Ovary (tissue), 9 donors: Measurements from ENCODE around the gene ABTB2. TPM values are rescaled to one million over a fixed set of nuclear protein-coding genes. Genes with fewer than 3 reads are reported as not detected.

Experiments used
- DNase-seq, 5 donors: peaks; one replicate each; pipeline ENCODE4 v3.0.0-alpha.2; 2019 to 2020
- H3K27ac ChIP-seq, 2 donors: fragments of 200-600 bp; one replicate each; pipeline versions ENCODE4 v1.5.1 to v1.8.0; 2019 to 2022
- H3K27me3 ChIP-seq: fragments of 200-600 bp; one replicate; pipeline ENCODE4 v1.8.0; 2022
- H3K36me3 ChIP-seq: fragments of 200-600 bp; sonication (generic); one replicate; pipeline ENCODE4 v1.5.1; 2019
- H3K4me1 ChIP-seq: one replicate; pipeline ENCODE4 v1.8.1; 2013; ENCODE audit warnings: mild to moderate bottlenecking, moderate library complexity; ENCODE audit not compliant: insufficient read depth
- H3K4me3 ChIP-seq: fragments of 200-600 bp; sonication (generic); one replicate; pipeline ENCODE4 v1.5.1; 2017
- H3K9me3 ChIP-seq, 2 donors: fragments of 200-600 bp in 1 of 2; sonication (generic) in 1 of 2; one replicate each; pipeline versions ENCODE4 v1.5.1 to v1.8.1; 2013 to 2019; ENCODE audit warnings: mild to moderate bottlenecking in 1 of 2, moderate library complexity in 1 of 2
- CTCF ChIP-seq, 3 donors: fragments of 450-650 bp in 2 of 3; fragments of 200-600 bp in 1 of 3; IDR thresholded peaks; one replicate each; pipeline versions ENCODE4 v1.5.1 to v1.8.0; 2016 to 2022; ENCODE audit warnings: antibody characterized with exemption in 3 of 3, mild to moderate bottlenecking in 1 of 3
- EP300 ChIP-seq: sonication (generic); formaldehyde crosslinking; IDR thresholded peaks from one replicate; pipeline ENCODE4 v1.6.1; 2017; ENCODE audit warnings: antibody characterized with exemption
- POLR2A ChIP-seq: fragments of 450-650 bp; IDR thresholded peaks from one replicate; pipeline ENCODE4 v1.6.1; 2017; ENCODE audit warnings: antibody characterized with exemption, mild to moderate bottlenecking, moderate library complexity
- WGBS, 3 donors: extraction: QIAGEN DNeasy Blood & Tissue Kit in 1 of 3; methylation state at CpG; one replicate each; pipeline versions ENCODE4 v1.1.5 to v1.1.7; 2013 to 2017; 5-methylcytosine and 5-hydroxymethylcytosine counted together
- intact Hi-C, 4 donors: fragments of 100-400 bp; cut with DNase I; formaldehyde crosslinking; loops; one replicate each; pipeline versions ENCODE4 v1.11.0 to v1.15.1; 2022 to 2023
- polyA plus RNA-seq, 2 donors: library from polyadenylated mRNA; stranded (reverse); fragments of 200-250 nt in 1 of 2; fragments of 350-450 nt in 1 of 2; fragmentation: Illumina TruSeq in 1 of 2; extraction: RNeasy Lipid Tissue Mini Kit (QIAGEN cat#74804) in 1 of 2; gene quantifications; one replicate each; pipeline ENCODE4 v1.2.3, GENCODE V29; 2013 to 2014
- total RNA-seq, 7 donors: library from RNA; depleted of rRNA in 2 of 7; stranded (reverse); fragments of >200 nt in 2 of 7; fragmentation: NEBNext Ultra II Directional in 3 of 7; extraction: Animal tissue kit (Norgen Biotek cat#: 25700) in 3 of 7; gene quantifications; one replicate each; pipeline versions ENCODE4 v1.1.0 to v1.2.4, GENCODE V29; 2016 to 2023
- donor health status: DM: no; HTN: no; CAD: no; lungs with moderate emphysema.
- donor health status: DM: no; HTN: no; CAD: no.
- donor health status: Bipolar disorder and iron deficiency.
- donor health status: DM: yes; HTN: yes; CAD: no.
- donor health status: DM: no; HTN: no; CAD: no.
- donor health status: DM: yes; HTN: yes; CAD: no.

The ABTB2 gene
- total and polyA plus RNA-seq, 9 donors, result 1.2 to 7.2 (median 2.6) TPM

GRCh38 chr11:34146411-34146810 lies 211.4 kb downstream of the ABTB2 start:
- H3K27ac ChIP-seq, result no peak overlapping the region
- H3K4me1 ChIP-seq, result no peaks in the 10 kb centered on the region
- no peak for TF ChIP-seq EP300
- TF ChIP-seq POLR2A, result no peak
- TF ChIP-seq CTCF (IDR thresholded peaks at IDR 0.05), result no peak
- no peak overlapping the region for H3K4me3 ChIP-seq
- no peaks in the 10 kb centered on the region for H3K27me3 ChIP-seq
- peaks cover 2% of the 10 kb centered on the region for H3K36me3 ChIP-seq
- intact Hi-C loops, result no loop called here
- no peaks in the 10 kb centered on the region for H3K9me3 ChIP-seq
- no peak for DNase-seq
- whole genome bisulfite sequencing, 3 donors, result 89 to 90% (median 89%) methylated on average over 12 of the region's 12 CpGs

DNA sequence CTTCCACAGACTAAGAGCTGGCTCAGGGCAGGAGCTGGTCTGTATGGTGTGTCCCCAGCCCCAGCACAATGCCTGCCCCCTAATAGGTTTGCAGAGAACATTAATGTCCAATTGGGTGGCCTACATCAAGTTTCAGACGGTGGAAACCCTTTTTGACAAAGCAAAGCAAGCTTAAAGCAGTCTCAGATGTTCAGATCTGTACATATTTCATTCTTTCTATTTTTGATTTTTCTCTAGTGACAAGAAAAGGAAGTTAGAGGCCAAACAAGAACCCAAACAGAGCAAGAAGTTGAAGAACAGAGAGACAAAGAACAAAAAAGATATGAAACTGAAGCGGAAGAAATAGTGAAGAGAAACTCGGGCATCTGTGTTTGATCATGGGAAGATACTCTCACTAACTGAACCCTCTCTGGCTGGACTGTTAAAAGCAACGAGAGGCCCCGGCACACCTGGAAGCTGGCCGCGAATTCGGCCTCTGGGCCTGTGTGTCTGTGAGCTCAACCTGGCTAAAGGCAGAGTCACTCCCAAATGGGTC lies 211.9 kb downstream of the ABTB2 start:
- TF ChIP-seq POLR2A (no peak), EP300 (no peak), CTCF (IDR thresholded peaks at IDR 0.05) (no peak)
- intact Hi-C loops, result no loop called here
- no peaks in the 10 kb centered on the region for H3K9me3 ChIP-seq
- no peak overlapping the region for H3K4me3 ChIP-seq
- no peak for DNase-seq
- H3K27ac ChIP-seq, result no peak overlapping the region
- WGBS, 3 donors, result 82 to 88% (median 83%) methylated on average over 8 of the region's 8 CpGs
- peaks cover 2% of the 10 kb centered on the region for H3K36me3 ChIP-seq
- H3K27me3 ChIP-seq, result no peaks in the 10 kb centered on the region
- no peaks in the 10 kb centered on the region for H3K4me1 ChIP-seq

GRCh38 chr11:34145073-34145472 lies 212.7 kb downstream of the ABTB2 start:
- H3K4me3 ChIP-seq, result no peak overlapping the region
- no peak for DNase-seq
- no peaks in the 10 kb centered on the region for H3K27me3 ChIP-seq
- no peaks in the 10 kb centered on the region for H3K4me1 ChIP-seq
- WGBS, 3 donors, result 76 to 87% (median 80%) methylated on average over 5 of the region's 5 CpGs
- intact Hi-C loops, result no loop called here
- no peak for TF ChIP-seq POLR2A
- TF ChIP-seq CTCF (IDR thresholded peaks at IDR 0.05), result no peak
- TF ChIP-seq EP300, result no peak
- H3K27ac ChIP-seq, result no peak overlapping the region
- H3K9me3 ChIP-seq, result no peaks in the 10 kb centered on the region
- peaks cover 2% of the 10 kb centered on the region for H3K36me3 ChIP-seq

GRCh38 chr11:34143048-34143447 lies 214.8 kb downstream of the ABTB2 start:
- 50 to 65% (median 63%) methylated on average over 2 of the region's 2 CpGs for WGBS, 3 donors
- no peaks in the 10 kb centered on the region for H3K27me3 ChIP-seq
- H3K9me3 ChIP-seq, result no peaks in the 10 kb centered on the region
- H3K4me3 ChIP-seq, result no peak overlapping the region
- peaks cover 2% of the 10 kb centered on the region for H3K36me3 ChIP-seq
- no peak for DNase-seq
- TF ChIP-seq EP300, result no peak
- TF ChIP-seq POLR2A, result no peak
- TF ChIP-seq CTCF (IDR thresholded peaks at IDR 0.05), result no peak
- intact Hi-C loops, result no loop called here
- no peaks in the 10 kb centered on the region for H3K4me1 ChIP-seq
- no peak overlapping the region for H3K27ac ChIP-seq
